SK-MEL-5 (cell line): ENCODE results near the gene MAP1LC3B. TPM values are rescaled to one million over a fixed set of nuclear protein-coding genes. Genes with fewer than 3 reads are reported as not detected.
"Not testable (repeated sequence)": the region's sequence is repeated elsewhere in the genome, so short reads cannot be mapped to it uniquely, and the experiment has no call there.

Experiments used
- DNase-seq: peaks from one replicate; pipeline ENCODE4 v3.0.0-alpha.2; 2016; ENCODE audit warnings: low read depth, low spot score
- in situ Hi-C: cut with HindIII; loops from 2 replicates; pipeline ENCODE4 v1.10.0; 2016; ENCODE audit warnings: low sequenced_read_pairs, high pct_unique_total_duplicates, low pct_unique_long_range_greater_than_20kb
- total RNA-seq: library from RNA; depleted of rRNA; stranded (reverse); fragments of >200 nt; shearing (Covaris generic); gene quantifications from 2 replicates; pipeline ENCODE4 v1.2.3, GENCODE V29; 2014

MAP1LC3B gene
- total RNA-seq, 1 experiment from 2014 or later = 32.2 TPM

DNA sequence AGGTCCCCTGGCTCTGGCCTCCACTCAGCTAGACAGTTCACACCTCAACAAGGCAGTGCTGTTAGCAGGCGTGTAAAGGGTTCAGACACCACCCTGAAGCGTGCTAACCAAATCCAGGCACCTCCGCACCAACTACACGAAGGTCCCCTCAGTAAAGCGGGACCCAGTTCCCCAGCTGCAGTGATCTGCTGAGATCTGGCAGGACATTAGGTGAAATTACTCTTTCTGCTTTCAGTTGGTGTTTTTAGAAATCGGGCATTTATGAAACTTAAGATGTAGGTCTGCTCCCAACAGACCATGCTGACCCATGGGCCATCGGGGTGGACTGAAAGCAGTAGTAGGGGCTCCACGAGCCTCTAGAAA lies 35.7 kb upstream of the MAP1LC3B start:
- no peak for DNase-seq
- in situ Hi-C loops = no loop called here

GRCh38 chr16:87358250-87358649 lies 33.9 kb upstream of the MAP1LC3B start:
- in situ Hi-C loops = no loop called here
- DNase-seq = no peak

DNA sequence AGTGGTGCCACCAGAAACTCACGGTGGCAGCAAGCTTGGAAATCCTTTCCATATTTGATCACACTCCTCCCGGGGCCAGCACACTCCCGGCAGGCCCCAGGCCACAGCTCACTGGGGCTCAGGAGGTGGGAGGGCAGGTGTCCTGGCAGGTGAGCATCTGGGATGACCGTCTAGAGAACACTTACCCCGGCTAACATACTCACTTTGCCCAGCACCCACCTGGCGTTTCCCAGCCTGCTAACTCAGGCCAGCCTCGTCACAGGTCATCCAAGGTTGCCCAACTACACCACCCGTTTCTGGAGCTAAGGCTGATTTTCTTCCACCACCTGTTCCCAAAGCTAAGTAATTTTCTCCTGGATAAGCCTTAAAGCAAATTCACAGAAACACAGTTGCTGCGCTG lies 33.4 kb upstream of the MAP1LC3B start:
- in situ Hi-C loops = no loop called here
- no peak for DNase-seq

DNA sequence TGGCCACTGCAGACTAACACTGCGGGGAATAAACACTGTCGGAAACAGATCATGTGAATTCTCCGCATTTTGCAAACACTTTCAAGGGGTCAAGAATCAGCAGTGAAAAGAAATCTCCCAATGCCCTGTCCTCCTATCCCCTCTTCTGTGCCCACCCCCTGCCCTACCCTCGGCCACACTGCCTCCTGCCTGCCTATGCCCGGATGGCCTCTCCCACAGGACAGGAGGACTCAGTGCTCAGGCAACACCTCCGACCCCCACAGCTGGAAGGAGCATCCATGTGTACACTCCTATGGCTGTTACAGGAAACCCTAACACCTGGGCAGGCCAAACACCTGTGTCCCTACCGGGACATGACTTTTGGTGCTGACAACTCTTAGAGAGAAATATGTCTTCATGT lies 33.0 kb upstream of the MAP1LC3B start:
- in situ Hi-C loops = no loop called here
- no peak for DNase-seq

DNA sequence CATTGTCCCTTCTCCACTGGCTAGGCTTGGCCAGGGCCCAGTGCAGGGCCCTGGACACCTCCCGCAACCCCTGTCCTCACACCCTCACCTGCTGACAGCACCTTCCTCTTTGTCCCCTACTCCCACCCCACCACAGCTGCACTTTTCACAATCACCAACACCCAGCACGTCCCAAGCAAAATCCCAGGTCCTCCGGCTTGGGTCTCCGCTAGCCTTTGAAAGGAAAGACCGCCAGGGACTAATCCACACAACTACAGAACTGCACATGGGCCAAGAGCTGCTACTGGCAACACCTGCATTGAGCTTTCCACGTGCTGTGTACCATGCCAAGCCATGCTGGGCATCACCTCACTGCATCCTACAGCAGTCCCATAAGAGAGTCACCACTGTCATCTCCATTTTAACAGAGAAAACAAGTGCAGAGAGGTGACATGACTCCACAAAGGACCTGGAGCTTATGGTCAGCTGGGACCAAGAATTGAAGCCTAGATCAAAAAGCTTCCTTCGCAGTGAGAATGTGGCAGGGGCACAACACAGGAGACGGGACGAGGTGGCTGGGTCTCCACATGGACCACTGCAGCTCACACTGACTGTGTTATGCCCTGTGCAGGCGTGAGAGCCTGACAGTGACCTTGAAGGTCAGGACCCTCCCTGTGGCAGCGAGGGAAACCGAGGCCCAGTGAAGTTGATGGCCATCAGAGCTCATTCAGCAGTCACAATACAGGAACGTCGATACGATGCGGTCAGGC lies 31.1 kb upstream of the MAP1LC3B start:
- in situ Hi-C loops = no loop called here

DNA sequence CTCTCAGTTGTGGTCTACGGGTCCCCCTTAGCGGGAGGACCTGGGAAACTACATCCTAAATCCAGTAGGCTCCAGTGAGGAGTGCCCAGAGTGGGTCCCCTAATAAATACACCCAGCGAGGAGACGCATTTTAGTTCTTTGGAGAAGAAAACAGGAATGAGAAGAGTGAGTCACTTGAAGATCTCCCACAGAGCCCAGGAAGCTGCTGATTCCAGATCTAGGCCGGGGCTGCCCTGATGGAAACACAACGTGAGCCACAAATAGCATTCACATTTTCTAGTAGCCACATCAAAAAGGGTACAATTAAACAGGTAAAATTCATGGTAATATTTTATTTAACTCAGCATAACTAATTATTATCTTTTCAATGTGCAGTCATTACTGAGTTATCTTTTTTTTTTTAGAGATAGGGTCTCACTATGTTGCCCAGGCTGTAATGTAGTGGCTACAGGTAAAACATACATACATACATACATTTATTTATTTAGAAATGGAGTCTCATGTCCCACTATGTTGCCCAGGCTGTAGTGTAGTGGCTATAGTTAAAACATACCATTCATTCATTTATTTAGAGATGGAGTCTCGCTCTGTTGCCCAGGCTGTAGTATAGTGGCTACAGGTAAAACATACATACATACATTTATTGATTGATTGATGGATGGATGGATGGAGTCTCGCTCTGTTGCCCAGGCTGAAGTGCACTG lies 30.1 kb upstream of the MAP1LC3B start:
- DNase-seq = no peak

More for the DNA sequence above, 31.1 kb upstream of the MAP1LC3B start:
- no peak for DNase-seq

GRCh38 chr16:87362828-87363559 lies 29.1 kb upstream of the MAP1LC3B start:
- in situ Hi-C loops, DNase-seq: not testable (repeated sequence)

More for the DNA sequence above, 30.1 kb upstream of the MAP1LC3B start:
- in situ Hi-C loops = no loop called here

DNA sequence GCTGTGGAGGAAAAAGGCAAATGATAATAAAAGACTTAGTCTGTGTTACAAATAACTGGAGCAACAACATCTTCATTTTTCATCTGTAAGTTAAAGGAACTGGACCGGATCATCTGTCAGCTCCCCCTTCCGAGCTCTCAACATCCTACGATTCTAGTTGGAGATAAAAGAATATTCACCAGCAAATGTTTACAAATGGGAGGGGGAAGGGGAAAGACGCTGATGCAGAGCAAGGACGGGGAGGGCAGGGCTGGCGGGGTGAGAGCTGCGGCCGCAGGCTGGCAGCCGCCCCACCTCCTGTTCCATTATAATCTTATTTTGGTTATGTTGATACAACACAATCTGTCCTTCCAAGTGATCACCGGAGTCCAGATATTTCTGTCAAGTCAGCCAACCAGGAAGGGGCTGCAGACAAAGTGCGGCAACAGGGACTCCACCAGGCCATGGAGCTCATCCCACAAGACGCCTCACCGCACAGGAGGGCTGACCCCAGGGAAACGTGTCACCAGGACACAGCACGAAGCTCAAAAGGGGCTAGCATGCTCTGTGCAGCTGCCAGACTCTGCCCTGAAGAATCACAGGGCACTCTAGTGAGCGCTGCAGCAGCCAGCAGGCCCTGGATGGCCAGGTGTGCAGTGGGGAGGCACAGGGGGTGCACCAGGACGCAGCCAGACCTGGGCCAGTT lies 28.2 kb upstream of the MAP1LC3B start:
- in situ Hi-C loops = no loop called here
- no peak for DNase-seq

GRCh38 chr16:87365021-87365713 lies 27.0 kb upstream of the MAP1LC3B start:
- in situ Hi-C loops = no loop called here
- no peak for DNase-seq

GRCh38 chr16:87366288-87366687 lies 25.8 kb upstream of the MAP1LC3B start:
- DNase-seq = no peak
- in situ Hi-C loops = no loop called here

DNA sequence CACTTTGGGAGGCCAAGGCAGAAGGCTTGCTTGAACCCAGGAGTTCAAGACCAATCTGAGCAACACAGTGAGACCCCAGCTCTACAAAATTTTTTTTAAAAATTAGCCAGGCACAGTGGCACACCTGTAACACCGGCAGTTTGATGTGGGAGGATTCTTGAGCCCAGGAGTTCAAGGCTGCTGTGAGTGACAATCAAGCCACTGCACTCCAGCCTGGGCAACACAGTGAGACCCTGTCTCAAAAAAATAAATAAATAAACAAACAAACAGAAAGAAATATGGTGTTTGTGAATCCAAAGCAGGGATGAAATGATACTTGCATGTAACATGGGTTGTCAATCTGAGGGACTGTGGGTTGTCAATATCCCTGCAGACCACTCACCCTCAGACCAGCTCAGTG lies 25.2 kb upstream of the MAP1LC3B start:
- in situ Hi-C loops = no loop called here
- no peak for DNase-seq

GRCh38 chr16:87367529-87367928 lies 24.6 kb upstream of the MAP1LC3B start:
- DNase-seq = no peak
- in situ Hi-C loops = no loop called here

- in situ Hi-C loops = no loop called here
- DNase-seq = no peak
Measured at GRCh38 chr16:87368029-87368770, 23.9 kb upstream of the MAP1LC3B start.

DNA sequence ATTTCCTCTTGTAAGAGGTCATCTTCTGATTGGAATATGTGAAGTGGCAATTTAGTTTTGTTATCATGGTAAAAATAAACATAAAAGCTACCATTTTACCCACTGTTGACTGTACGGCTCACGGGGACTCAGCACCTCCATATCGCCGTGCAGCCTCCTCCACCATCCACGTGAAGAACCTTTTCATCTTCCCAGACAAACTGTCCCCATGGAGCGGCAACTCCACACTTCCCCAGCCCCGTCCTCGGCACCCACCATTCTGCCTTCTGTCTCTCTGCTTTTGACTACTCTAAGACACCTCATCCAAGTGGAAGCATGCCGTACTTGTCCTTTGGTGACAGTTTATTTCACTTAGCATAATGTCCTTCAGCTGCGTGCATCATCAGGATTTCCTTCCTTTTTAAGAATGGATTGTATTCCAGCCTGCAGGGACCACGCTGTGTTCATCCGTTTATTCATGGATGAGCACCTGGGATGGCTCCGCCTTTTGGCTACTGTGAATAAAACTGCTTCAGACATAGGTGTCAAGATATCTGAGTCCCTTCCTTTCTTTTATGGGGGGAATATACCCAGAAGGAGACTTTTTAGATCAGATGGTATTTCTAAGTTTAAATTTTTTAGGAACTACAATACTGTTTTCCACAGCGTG lies 22.9 kb upstream of the MAP1LC3B start:
- no peak for DNase-seq
- in situ Hi-C loops = no loop called here

GRCh38 chr16:87369796-87370719 lies 22.1 kb upstream of the MAP1LC3B start:
- DNase-seq = no peak

More at GRCh38 chr16:87369796-87370719, 22.1 kb upstream of the MAP1LC3B start:
- in situ Hi-C loops = no loop called here
